ENCODE data around the gene RHCG.
A peak's percentile ranks its signal among the peaks of the same experiment; 100 is the strongest.
"Not testable (repeated sequence)": the region's sequence is repeated elsewhere in the genome, so short reads cannot be mapped to it uniquely, and the experiment has no call there.

RHCG gene

DNA sequence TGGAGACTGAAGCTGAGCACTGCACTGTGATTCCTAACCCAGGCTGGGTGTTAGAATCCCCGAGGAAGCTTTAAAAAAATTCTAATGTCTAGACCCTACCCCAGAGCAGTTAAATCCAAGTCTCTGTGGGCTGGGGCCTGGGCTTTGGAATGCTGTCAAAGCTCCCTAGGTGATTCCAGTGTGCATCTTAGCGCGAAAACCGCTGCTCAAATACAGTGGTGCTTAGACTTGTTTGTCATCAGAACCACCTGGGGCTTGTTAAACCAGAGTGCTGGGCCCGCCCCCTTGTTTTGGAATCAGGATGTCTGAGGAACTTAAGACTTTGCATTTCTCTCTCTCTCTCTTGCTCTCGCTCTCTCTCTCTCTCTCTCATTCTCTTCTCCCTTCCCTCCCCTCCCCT lies 20.7 kb downstream of the RHCG start:
- DNase-seq = no peak

DNA sequence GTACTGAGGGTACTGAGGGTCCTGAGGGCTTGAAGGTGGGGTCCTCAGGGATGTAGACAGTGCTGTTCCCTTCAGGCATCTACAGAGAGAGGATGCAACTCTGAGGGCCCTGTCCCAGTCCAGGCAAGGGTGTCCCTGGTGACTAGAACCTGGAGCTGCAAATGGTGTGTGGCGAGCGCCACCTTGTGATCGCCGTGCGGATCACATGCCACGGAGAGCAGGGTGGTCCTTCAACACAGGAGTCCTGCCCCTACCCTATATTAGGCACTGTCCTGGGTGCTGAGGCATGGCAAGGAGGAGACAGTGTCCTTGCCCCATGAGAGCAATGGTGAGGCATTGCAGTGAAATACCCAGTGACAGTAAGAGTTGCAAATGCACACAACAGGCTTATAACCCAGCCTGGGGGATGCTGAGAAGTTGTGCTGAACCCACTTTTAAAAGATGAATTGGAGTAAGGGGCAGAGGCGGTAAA lies 23.6 kb downstream of the RHCG start:
- no peak for DNase-seq

DNA sequence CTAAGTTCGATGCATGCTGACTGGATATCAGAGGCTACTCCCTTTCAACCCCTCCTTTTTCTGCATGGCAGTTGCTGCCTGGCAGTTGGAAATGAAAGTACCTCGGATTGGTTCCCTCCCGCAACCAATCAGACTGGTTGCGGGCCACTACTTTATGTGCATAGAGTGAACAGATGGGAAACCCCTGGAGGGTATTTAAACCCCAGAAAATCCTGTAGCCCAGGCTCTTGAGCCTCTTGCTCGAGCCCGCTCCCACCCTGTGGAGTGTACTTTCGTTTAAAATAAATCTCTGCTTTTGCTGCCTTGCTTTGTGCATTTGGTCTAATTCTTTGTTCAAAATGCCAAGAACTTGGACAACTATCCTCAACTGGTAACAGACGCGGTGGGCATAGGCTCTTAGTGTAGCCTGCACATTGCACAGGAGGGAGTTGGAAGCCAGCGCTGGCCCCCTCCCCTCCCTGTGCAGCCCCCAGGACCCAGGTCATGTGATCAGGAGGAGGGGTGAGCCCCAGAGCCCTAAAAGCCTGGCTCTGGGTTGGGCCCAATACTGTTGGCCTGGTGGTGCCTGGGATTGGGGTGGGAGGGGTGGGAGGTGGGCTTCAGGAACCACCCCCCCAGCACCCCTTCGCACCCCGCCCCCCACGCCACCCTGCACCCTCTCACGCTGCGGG lies 26.8 kb downstream of the RHCG start:
- DNase-seq = peak; percentile 11

DNA sequence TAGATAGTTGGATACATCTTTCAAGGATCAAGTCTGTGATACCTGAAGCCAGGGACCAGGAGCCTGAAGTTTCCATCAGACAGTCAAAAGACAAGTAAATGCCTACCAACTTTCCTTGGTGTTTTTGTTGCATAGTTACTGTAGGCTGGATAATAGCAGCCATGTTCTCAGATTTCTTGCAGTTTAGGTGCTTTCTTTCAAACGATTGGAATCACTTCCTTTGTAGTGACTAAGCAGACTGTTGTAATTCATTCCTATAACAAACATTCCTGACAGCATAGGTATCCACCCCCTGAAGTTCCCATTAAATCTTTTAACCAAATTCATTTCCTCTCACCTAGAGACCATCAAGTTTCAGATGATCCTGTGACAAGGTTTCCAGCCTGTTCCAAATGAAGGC lies 27.6 kb downstream of the RHCG start:
- not testable (repeated sequence) for DNase-seq

DNA sequence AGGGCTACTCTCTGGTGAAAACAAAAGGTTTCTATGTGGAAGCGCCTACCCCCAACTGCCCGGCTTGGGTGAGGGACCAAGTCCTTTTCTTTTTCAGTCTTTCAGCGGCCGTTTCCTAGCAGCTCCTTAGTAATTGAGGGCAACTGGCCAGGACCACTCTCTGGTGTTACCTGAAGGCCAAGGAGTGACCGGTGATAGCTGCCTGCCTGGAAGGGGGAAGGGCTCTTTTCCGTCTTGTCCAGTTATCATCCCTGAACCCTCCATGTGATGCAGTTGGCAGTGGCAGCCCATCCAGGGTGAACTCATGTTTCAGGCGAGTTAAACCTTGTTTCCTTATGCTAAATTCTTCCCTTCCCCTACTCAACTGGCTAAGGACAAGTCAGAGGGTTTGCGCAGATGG lies 33.3 kb downstream of the RHCG start:
- DNase-seq = no peak

DNA sequence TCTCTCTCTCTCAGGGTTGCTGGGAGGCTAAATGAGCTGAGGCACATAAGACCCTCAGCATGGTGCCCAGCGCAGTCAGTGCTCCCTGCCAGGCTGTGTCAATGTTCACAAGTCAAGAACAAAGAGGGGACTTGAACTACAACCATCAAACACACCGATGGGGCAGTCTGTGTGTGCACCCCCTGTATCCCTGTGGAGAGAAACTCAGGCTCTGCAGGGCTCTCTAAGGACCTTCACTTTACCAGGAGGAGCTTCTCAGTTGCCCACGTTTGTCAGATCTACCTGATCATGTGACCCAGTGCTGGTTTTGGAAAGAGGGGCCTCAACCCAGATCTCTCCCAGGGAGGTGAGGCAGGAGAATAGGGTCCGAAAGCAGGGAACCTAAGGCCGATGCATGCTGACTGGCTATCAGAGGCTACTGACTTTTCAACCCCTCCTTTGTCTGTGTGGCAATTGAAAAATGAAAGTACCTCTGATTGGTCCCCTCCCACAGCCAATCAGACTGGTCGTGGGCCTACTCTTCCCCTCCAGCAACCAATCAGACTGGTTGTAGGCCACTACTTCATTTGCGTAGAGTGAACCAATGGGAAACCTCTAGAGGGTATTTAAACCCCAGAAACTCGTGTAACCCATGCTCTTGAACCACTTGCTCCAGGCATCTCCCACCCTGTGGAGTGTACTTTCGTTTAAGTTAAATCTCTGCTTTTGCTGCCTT lies 34.0 kb downstream of the RHCG start:
- no peak for DNase-seq

DNA sequence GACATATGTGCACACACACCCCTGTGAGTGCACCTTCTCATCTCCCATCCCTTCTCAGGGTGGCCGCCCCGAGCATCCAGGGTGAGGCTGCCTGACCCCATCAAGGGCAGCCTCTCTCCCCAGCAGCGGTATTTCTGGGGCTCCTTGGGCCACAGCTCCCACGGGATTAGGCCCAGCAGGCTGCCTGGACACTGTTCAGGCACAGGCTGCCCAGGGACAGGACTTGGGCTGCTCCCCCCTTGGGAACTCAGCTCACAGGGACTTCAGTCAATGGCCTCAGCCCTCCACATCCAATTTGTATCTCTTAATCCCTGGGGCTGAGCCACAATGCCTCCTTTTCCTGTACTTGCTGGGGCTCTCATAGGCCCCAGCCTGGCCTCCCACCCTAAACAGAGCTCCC lies 35.0 kb downstream of the RHCG start:
- no peak for DNase-seq

DNA sequence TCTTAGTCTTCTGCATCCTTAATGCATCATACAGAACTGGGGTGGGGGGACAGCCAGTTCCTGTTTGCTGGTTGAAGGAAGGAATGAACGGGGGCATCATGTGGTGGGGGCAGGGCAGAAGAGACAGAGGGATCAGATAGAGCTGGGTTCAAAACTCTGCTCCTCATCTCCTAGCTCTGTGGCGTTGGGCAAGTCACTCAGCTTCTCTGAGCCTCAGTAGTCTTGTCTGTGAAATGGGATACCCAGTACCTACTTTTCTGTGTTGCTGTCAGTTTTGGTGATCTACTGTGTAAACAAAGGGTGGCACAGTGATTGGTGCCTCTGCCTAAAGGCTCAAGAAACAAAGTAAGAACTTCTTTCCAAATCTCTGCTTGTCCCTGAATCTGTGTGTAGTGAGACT lies 36.3 kb downstream of the RHCG start:
- no peak for DNase-seq

DNA sequence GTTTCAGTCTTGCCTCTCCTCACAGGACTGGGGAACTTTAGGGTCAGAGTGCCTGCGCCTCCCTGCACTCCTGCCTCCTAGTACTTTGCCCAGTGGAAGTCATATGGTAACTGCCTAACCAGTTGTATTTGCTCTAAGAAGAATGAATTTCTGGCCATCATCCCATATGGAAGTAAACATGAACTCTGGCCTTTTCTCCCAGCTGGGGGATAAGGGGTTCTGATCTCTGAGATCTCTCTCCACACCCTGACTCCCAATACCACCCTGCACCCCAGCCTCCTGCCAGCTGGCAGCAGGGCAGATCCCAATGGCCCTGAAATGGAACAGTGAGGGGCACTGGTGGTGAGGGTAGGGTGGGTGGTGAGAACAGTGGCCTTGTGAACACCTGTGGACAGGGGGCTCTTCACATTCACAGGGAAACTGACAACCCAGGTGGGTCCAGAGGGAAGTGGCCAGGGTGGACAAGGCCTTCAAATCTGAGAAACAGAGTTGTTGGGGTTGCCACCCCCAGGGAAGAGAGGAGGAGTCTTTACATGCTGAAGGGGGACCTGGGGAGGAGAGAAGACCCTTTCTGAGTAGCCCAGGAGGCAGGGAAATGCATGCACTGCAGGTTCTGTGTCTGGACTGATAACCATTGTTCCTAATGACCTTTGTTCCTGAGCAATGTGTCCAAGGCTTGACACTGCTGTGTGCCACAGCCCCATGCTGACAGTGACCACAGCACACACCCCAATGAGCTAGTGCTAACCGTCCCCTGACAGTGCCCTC lies 36.9 kb downstream of the RHCG start:
- DNase-seq = no peak

DNA sequence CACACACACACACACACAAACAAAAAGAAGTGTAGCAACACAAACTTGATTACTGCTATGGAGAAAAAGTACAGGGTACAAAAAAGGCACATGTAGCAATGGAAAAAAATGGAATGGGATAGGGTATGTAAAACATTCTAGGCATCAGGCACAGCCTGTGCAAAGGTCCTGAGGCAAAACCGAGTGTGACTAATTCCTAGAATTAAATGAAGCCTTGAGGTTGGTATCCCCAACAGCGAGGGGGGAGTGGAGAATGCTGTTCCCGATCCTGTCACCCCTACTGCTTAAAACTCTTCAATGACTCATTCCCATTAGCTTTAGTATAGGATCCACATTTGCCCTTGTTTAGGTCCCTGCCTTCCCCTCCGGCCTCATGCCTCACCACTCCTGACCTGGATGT lies 37.9 kb downstream of the RHCG start:
- DNase-seq = no peak

DNA sequence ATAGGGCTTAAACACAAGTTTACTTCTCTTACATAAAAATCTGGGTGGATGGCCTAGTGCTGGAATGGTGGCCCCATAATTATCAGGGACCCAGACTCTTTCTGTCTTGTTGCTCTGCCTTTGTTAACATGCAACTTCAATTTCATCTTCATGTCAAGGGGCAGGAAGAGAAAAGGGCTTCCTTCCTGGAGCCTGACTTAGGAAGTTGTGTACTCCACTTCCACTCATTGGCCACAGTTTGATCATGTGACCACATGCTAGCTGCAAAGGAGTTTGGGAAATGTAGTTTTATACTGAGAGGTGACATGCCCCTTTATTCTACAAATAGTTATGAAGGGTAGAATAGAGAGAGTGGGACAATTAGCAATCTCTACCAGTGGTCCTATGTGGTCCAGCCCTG lies 39.3 kb downstream of the RHCG start:
- peak; percentile 10 for DNase-seq

DNA sequence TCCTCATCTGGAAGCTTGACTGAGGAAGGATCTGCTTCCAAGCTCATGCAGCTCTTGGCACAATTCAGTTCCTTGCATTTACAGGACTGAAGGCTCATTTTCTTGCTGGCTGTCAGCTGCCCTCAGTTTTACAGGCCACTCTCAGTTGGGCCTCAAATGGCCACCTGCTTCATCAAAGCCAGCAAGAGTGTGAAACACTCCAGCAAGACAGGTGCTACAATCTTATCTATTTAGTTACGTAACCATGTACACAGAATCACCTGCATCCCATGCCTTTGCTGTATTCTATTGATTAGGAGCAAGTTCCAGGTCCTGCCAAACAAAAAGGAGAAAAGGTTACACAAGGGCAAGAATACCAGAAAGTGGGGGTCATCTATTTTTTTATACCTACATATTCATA lies 40.8 kb downstream of the RHCG start:
- DNase-seq = no peak

DNA sequence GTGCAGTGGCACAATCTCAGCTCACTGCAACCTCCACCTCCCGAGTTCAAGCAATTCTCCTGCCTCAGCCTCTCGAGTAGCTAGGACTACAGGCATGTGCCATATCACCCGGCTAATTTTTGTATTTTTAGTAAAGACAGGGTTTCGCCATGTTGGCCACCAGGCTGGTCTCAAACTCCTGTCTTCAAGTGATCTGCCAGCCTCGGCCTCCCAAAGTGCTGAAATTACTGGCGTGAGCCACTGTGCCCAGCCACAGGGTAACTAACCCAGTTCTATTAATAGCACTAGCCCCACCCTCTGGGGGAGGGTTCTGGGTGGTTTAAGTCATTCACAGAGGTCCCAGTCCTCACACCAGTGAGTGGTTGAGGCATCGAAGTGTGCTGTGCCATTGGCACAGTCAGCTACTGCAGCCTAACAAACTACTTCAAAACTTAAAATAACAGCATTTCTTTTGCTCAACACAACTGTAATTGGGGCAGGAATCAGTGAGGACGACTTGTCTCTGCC lies 44.0 kb downstream of the RHCG start:
- no peak for DNase-seq

DNA sequence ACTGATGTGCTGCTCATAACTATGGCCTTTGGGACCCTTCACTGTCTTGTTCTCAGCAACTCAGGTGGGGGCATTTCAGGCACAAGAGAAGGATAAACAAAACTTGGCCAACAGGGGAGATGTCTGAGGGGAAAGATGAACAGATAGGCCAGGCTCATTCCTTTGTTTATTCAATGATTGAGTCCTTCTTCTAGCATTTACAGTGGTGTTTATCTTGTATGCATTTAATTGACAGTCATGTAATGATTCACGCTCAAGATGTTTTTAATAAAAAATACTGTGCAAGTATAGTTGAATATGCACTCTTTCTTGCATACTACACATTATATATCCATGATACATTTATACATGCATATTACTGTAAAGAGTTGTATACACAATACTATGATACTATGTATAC lies 44.5 kb downstream of the RHCG start:
- no peak for DNase-seq

DNA sequence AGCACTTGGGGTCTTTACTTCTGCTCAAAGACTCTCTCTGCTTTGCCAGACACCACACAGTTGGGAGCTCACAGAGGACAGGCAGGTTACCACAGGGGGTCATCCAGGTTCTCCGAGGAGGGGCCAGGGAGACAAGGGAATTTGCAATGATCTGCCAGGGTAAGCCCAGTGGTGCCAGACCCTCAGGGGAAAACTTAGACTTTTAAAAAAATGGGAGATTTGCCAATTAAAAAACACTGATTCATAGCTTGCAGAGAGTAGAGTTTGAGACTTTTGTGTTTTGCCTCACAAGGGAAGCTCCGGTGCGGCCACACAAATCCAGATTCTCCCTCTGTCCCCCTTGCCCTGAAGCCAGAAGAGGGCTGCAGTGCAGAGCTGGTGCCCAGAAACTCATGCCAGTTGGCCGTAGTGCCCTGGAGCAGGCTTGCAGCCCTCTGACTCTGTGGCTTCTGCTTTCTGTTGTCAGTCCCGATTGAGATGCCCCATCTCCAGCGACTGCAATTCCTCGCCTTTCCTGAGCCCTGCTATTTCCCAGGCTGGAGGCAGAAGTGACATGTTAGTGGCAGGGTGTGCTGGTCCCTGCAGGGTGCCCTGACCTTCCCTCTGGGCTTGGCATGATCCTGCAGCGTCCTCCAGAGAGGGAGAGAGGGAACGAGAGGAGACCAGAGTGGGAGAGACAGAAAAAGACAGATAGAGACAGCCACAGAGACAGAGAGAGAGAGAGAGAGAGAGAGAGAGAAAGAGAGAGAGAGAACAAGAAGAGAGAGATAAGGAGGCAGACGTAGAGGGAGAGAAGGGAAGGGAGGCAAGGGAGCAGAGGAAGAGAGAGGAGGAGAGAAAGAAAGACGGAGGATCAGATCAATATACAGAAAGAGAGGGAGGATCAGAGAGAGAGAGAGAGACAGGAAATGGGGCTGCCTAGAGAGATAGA lies 46.0 kb downstream of the RHCG start:
- DNase-seq = no peak

DNA sequence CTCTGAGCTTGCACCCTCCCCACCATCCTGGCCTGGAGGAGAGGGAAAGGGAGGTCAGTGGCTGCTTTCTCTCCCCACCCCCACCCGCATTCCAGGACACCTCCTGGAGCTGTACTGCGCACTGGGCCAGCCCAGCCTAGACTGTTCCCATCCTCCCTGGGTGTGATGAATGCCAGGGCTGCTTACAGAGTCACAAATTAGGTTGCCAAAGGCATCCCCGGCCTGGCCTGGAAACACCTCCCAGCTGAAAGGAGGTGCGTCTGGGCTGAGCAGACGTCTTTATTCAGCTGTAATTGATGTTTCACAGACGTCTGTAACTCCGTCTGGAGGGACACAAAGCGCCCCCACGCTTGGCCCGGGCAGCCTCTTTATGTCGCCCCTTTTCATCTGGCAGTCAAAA lies 47.6 kb downstream of the RHCG start:
- DNase-seq = no peak

DNA sequence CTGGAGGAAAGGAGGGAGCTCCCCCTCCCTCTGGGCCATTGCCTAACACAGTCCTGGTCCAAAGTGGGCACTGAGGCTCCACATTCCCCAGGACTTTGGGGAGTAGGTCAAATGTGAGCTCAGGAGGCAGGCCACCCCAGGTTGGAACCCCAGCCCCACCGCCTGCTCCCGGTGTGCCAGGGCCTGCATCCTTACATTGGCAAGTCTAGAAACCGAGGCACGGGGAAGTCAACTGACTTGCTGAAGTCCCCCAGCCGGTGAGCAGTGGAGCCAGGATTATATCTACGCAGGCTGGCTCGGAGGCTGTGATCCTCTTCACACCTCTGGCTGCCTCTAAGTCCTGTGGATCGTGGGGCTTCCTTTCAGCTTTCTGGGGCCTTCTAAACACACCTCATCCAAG lies 48.7 kb downstream of the RHCG start:
- no peak for DNase-seq

DNA sequence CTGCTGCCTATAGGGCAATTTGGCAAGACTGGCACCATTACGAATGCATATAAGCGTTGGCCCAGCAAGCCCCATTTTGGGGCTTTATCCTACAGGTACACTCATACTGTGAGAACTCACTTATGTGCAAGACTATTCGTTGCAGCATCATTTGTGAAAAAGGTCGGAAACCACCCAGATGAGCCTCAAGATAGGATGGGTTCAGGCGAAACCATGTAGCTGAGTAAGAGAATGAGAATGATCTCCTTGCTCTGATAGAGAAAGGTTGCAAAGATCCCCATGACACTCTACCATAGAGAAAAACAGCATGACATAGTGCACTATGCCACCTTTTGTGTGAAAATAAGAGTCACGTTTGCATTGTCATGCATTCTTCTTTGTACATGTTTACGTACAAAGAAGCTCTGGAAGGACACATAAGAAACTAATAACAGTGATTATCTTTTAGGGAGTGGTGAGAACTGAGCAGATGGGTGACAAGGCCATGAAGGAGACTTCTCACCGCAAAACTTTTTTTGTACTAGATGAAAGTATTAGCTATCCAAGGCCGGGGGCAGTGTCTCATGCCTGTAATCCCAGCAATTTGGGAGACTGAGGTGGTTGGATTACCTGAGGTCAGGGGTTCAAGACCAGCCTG lies 50.0 kb downstream of the RHCG start:
- no peak for DNase-seq

DNA sequence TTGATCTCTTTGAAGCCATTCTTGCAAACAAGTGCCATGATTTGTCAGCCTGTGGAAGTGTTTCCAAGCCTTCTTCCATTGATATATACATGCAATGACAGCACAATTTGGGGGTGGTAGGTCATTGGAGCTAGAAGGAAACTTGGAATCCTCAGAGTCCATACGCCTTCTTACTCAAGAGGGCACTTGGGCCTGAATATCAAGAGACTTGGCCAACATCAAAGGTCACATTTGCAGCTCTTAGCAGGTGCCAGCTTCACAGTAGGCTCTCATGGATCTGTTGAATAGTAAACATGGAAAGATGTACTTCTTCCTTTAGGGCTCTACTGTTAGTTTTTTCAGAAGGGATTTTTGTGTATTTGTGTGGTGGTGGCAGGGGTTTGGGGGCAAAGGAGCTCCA lies 50.9 kb downstream of the RHCG start:
- no peak for DNase-seq

DNA sequence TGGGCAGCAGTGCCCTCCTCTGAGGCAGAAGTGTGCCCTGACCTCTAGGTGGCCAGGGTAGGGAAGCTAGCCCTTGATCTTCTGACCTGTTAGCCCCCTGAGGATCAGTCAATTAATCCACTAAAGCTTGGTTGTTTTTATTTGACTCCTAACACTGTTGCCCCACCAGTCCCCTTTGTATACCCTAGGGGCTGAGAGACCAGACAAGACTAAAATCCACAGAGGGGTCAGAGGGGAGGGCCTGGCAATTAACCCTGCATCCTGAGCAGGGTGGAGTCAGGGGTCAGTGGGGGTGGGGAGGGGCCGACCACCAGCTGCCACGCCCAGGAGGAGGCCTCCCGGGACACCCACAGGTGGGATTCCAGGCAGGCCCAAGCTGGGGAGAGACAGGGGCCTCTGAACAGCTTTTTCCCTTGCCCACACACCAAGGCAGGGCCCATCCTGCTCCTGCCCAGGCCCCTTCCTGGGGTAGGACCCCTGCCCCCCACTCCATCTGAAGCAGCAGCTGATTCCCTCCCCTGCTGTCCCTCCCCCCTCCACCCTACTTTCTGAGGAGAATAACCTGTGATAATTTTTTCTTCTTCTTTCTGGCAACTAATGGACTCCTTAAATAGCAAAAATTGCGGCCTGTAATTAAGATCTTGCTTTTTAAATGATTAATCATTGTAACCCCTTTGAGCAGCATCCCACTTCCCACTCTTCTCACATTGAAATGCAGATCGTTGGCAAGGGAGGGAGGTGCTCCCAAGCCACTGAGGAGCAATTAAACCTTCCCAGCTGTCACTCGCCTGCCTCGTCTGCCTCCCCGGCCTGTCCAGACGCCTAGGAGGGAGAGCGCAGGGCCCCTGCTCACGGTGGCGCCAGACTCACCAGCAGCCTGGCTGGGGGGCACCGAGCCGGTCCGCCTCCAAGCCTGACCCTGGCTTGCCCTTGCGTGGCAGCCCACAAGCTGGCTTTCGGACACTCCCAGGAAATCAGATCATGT lies 51.9 kb downstream of the RHCG start:
- DNase-seq = no peak

DNA sequence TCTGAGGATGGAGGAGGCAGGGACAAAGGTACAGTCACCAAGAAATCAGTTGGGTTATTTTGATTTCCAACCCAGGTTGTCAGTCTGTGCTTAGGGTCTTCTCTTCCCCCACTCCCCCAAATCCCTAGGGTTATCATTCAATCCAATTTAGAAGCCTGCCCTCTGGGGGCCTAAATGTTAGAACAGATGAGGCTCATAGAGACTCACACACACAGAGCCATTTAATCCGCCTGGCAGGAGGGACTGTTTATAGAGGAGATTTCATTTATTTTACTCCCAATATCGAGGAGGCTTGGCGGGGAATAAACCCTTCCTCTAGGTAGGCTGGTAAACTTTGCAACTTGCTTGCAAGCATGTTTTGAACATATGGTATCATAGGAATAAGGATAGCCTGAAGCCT lies 52.8 kb downstream of the RHCG start:
- no peak for DNase-seq
